OCI-LY7 (cell line): Measurements from ENCODE around the gene MECR. TPM values are rescaled to one million over a fixed set of nuclear protein-coding genes. Genes with fewer than 3 reads are reported as not detected.
"Not testable (repeated sequence)": the region's sequence is repeated elsewhere in the genome, so short reads cannot be mapped to it uniquely, and the experiment has no call there.

ENCODE experiments used
- BruUV-seq: library from RNA; stranded (reverse); fragments of 400-500 nt; replicated peaks from 2 replicates; lab custom pipeline; 2021; lab: Mats Ljungman, UMichigan
- CTCF ChIA-PET: fragments of 300-600 bp; sonication (Branson Sonifier 250); formaldehyde crosslinking; loops from one replicate; lab custom pipeline; 2022; ENCODE audit warnings: antibody characterized with exemption; ENCODE audit not compliant: unreplicated experiment; lab: Charles Lee
- POLR2A ChIA-PET: fragments of 300-600 bp; sonication (Branson Sonifier 250); formaldehyde crosslinking; loops from one replicate; lab custom pipeline; 2022; ENCODE audit warnings: antibody characterized with exemption; lab: Charles Lee
- DNase-seq: peaks from one replicate; pipeline ENCODE4 v3.0.0-alpha.2; 2015; ENCODE audit warnings: low spot score
- H2AFZ ChIP-seq: fragments of 200-600 bp; sonication (generic), shearing (Covaris generic); 2 replicates; pipeline ENCODE4 v1.6.1; 2014; ENCODE audit warnings: mild to moderate bottlenecking, antibody characterized with exemption, low read length, moderate library complexity
- H3K27ac ChIP-seq: fragments of 200-600 bp; sonication (generic); 2 replicates; pipeline ENCODE4 v1.5.1; 2014; ENCODE audit warnings: mixed run types, low read depth, mild to moderate bottlenecking, moderate library complexity, low read length, inconsistent platforms; ENCODE audit not compliant: poor library complexity, severe bottlenecking
- H3K36me3 ChIP-seq: fragments of 200-600 bp; sonication (generic); 2 replicates; pipeline ENCODE4 v1.6.1; 2014; ENCODE audit warnings: mild to moderate bottlenecking, antibody characterized with exemption, low read length, moderate library complexity, mixed read lengths; ENCODE audit not compliant: insufficient read depth
- H3K4me1 ChIP-seq: fragments of 200-600 bp; sonication (generic); 2 replicates; pipeline ENCODE4 v1.5.1; 2014; ENCODE audit warnings: mild to moderate bottlenecking, low read length; ENCODE audit not compliant: insufficient read depth, poor library complexity, severe bottlenecking
- H3K4me2 ChIP-seq: fragments of 200-600 bp; sonication (generic); 2 replicates; pipeline ENCODE4 v1.6.1; 2014; ENCODE audit warnings: mild to moderate bottlenecking, low read length
- H3K4me3 ChIP-seq: fragments of 200-600 bp; sonication (generic); 2 replicates; pipeline ENCODE4 v1.5.1; 2014; ENCODE audit warnings: mild to moderate bottlenecking, low read depth, low read length; ENCODE audit not compliant: poor library complexity, severe bottlenecking
- H3K79me2 ChIP-seq: fragments of 200-600 bp; sonication (generic); 2 replicates; pipeline ENCODE4 v1.6.1; 2016; ENCODE audit warnings: low read depth, mild to moderate bottlenecking, low read length, moderate library complexity, mixed read lengths; ENCODE audit not compliant: insufficient read depth
- H3K9me2 ChIP-seq: fragments of 200-600 bp; sonication (generic); 2 replicates; pipeline ENCODE4 v1.6.1; 2016; ENCODE audit warnings: mild to moderate bottlenecking, low read length, mixed read lengths; ENCODE audit not compliant: insufficient read depth
- H3K9me3 ChIP-seq: fragments of 200-600 bp; sonication (generic); 2 replicates; pipeline ENCODE4 v1.6.1; 2014; ENCODE audit warnings: mild to moderate bottlenecking, mixed run types, low read length, mixed read lengths
- H4K20me1 ChIP-seq: fragments of 200-600 bp; sonication (generic); 2 replicates; pipeline ENCODE4 v1.6.1; 2014; ENCODE audit warnings: mild to moderate bottlenecking, antibody characterized with exemption, low read length, moderate library complexity, mixed read lengths; ENCODE audit not compliant: insufficient read depth
- CTCF ChIP-seq: fragments of 200-600 bp; sonication (generic); conservative IDR thresholded peaks from 2 replicates; pipeline ENCODE4 v1.5.1; 2014; ENCODE audit warnings: mild to moderate bottlenecking, antibody characterized with exemption, low read length, moderate library complexity, mixed read lengths
- EZH2phosphoT487 ChIP-seq: fragments of 200-600 bp; sonication (generic); IDR thresholded peaks from 2 replicates; pipeline ENCODE4 v1.6.1; 2018; ENCODE audit warnings: low read depth, borderline replicate concordance, mild to moderate bottlenecking, mixed run types, antibody characterized with exemption, low read length, moderate library complexity, mixed read lengths
- intact Hi-C: fragments of 100-400 bp; cut with micrococcal nuclease; formaldehyde crosslinking; loops from one replicate; pipeline ENCODE4 v1.10.0; 2022; ENCODE audit not compliant: unreplicated experiment
- total RNA-seq, 2 experiments: library from RNA; depleted of rRNA in 1 of 2; stranded (reverse); fragments of >200 nt in 1 of 2; shearing (Covaris generic) in 1 of 2; gene quantifications; 2 replicates each; pipeline ENCODE4 v1.2.3, GENCODE V29; 2014 to 2022

Gene MECR
- total RNA-seq, 2 experiments from 2014 or later, result 33.3 to 33.5 TPM

DNA sequence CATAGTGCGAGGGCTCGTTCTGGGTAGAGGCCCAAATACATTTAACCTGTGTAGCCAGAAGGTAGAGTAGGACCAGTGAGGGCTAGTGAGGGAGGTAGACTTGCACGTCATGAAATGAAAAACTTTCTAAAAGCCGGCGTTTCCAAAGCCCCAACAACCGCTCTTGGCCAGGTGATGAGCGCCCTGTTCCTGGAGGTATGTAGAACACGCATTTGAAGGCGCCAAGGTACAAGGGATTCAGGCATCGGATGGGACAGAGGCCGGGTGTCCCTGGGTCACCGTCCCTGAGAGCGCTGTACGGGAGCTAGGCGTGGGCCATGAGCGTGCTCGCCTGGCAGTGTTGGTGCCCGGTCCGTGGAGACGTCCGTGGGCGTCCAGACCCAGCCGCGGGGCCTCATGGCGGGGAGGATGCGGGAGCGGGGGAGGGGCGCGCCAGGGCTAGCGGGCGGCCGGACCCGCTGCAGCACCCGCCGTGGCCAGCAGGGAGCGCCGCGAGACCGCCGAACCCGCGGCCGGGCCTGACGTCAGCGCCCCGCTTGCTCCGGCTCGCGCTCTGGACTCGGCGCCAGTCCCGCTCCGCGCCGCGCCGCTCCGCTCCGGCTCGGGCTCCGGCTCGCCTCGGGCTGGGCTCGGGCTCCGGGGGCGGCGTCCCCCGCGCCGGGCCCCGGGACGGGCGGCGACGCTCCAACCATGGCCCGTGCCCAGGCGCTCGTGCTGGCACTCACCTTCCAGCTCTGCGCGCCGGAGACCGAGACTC, 5.4 kb upstream of the MECR start, which contains the start of gene PTPRU:
TSS of gene PTPRU (plus strand) at position 568 of the 757 bp plus-strand sequence. CDS start at position 691, 123 bp downstream.
- Histone ChIP-seq H2AFZ (peak within 1 kb of the TSS; percentile 39; the same call in 1 of the 2 replicates), H3K36me3 (no peaks in the 10 kb centered on the region), H4K20me1 (no peaks in the 10 kb centered on the region), H3K9me3 (no peaks in the 10 kb centered on the region), H3K4me1 (peaks cover 17% of the 10 kb centered on the region), H3K4me2 (peak within 1 kb of the TSS; percentile 62), H3K27ac (no peak within 1 kb of the TSS), H3K4me3 (peak within 1 kb of the TSS; percentile 50), H3K79me2 (no peaks in the 10 kb centered on the region), H3K9me2 (no peaks in the 10 kb centered on the region)
- intact Hi-C loops, result loop anchor here (2.0 to 10.0 kb wide), 4 partner anchors 89 to 1471 kb away; no protein-coding TSS in a partner anchor
- TF ChIP-seq EZH2phosphoT487, result no peak
- peak; percentile 71 for TF ChIP-seq CTCF
- POLR2A ChIA-PET, result no interaction called here
- CTCF ChIA-PET, result interaction anchor here (0.6 kb wide), 1 partner anchor 1144 kb away, joined by 3 read pairs; no protein-coding TSS in a partner anchor
- BruUV-seq, result no TSS peak
- peak; percentile 73 for DNase-seq

- H2AFZ ChIP-seq, DNase-seq, H3K27ac ChIP-seq, H3K9me3 ChIP-seq, H3K4me2 ChIP-seq, H3K36me3 ChIP-seq, H3K79me2 ChIP-seq, H4K20me1 ChIP-seq, BruUV-seq, H3K9me2 ChIP-seq, CTCF ChIA-PET, POLR2A ChIA-PET, H3K4me3 ChIP-seq: not testable (repeated sequence)
- peaks cover 21% of the 10 kb centered on the region for H3K4me1 ChIP-seq
- intact Hi-C loops, result loop anchor here (5.0 to 10.0 kb wide), 3 partner anchors 90 to 1472 kb away; no protein-coding TSS in a partner anchor
These were observed 4.1 kb upstream of the MECR start for GRCh38 chr1:29234881-29235280.

- peaks cover 9% of the 10 kb centered on the region; the same call in 1 of the 2 replicates for H3K79me2 ChIP-seq
- H2AFZ ChIP-seq, result no peak overlapping the region
- H3K9me3 ChIP-seq, result no peaks in the 10 kb centered on the region
- peaks cover 25% of the 10 kb centered on the region for H3K4me1 ChIP-seq
- intact Hi-C loops, result loop anchor here (10.0 kb wide), 1 partner anchor 90 kb away; no protein-coding TSS in a partner anchor
- H3K27ac ChIP-seq, result no peak overlapping the region
- no peaks in the 10 kb centered on the region for H3K9me2 ChIP-seq
- peak; percentile 27 for DNase-seq
- POLR2A ChIA-PET, result no interaction called here
- CTCF ChIA-PET, result no interaction called here
- TF ChIP-seq CTCF (no peak), EZH2phosphoT487 (no peak)
- H3K4me2 ChIP-seq, result no peak overlapping the region
- no TSS peak for BruUV-seq
- no peak overlapping the region for H3K4me3 ChIP-seq
- no peaks in the 10 kb centered on the region for H4K20me1 ChIP-seq
- H3K36me3 ChIP-seq, result no peaks in the 10 kb centered on the region
These were observed 3.7 kb upstream of the MECR start for GRCh38 chr1:29234471-29234870.
